Spleen (tissue), 7 donors: ENCODE measurements around the gene CHST12.

ENCODE experiments used
- CTCF ChIP-seq, 11 experiments: fragments of 200-600 bp in 7 of 11; fragments of 450-650 bp in 4 of 11; sonication (generic) in 4 of 11; IDR thresholded peaks in 8 of 11; conservative IDR thresholded peaks in 3 of 11; 1 replicate in 7 of 11; 2 replicates in 4 of 11; pipeline versions ENCODE4 v1.4.0 to v1.8.0; 2016 to 2021; ENCODE audit warnings: antibody characterized with exemption in 11 of 11, inconsistent platforms in 4 of 11, mild to moderate bottlenecking in 1 of 11
- POLR2A ChIP-seq, 3 donors: fragments of 450-650 bp; IDR thresholded peaks; one replicate each; pipeline ENCODE4 v1.5.1; 2017; ENCODE audit warnings: antibody characterized with exemption in 3 of 3, mild to moderate bottlenecking in 1 of 3
- donor health status: DM: no; HTN: no; CAD: no; lungs with moderate emphysema.
- donor health status: DM: no; HTN: no; CAD: no.
- donor health status: DM: no; HTN: no; CAD: no.

GRCh38 chr7:2474813-2475677 lies 71.6 kb downstream of the CHST12 start:
- TF ChIP-seq CTCF (IDR thresholded peaks at IDR 0.05 in 8 of 11, conservative IDR thresholded peaks at IDR 0.05 in 3 of 11) = no peak
- no peak for TF ChIP-seq POLR2A (IDR thresholded peaks at IDR 0.05)
